Breast epithelium (tissue), 3 donors: ENCODE measurements around the gene SGTA.

ENCODE experiments used
- CTCF ChIP-seq, 3 donors: fragments of 450-650 bp; IDR thresholded peaks; one replicate each; pipeline ENCODE4 v1.5.1; 2016 to 2017; ENCODE audit warnings: antibody characterized with exemption in 3 of 3, mild to moderate bottlenecking in 3 of 3, moderate library complexity in 3 of 3
- POLR2A ChIP-seq: fragments of 450-650 bp; IDR thresholded peaks from one replicate; pipeline ENCODE4 v1.6.1; 2016; ENCODE audit warnings: antibody characterized with exemption, mild to moderate bottlenecking, moderate library complexity

DNA sequence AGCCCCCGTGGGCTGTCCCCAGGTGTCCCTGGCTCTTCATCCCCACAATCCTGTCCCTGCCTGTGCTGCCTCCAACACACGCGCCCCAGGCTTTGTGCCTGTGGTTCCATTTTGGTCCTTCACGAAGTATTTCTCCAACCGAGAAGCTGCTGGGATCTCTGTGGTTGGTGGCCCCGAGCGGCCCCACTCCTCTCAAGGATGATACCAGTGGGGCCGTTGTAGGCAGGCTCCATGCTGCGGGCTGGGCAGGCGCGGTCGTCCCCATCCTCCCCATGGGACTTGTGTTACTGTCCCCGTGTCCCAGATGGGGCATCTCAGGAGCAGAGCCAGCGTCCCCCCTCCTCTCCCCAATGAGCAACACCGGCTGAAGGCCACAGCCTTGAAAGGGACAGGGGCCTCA lies 32.9 kb upstream of the SGTA start:
- TF ChIP-seq CTCF (IDR thresholded peaks at IDR 0.05) (no peak), POLR2A (no peak)
